A673 (cell line): Measurements from ENCODE around the gene LRRC74B. TPM values are rescaled to one million over a fixed set of nuclear protein-coding genes. Genes with fewer than 3 reads are reported as not detected.

Experiments used
- BruUV-seq: library from RNA; stranded (reverse); fragments of 400-500 nt; replicated peaks from 2 replicates; lab custom pipeline; 2021; lab: Mats Ljungman, UMichigan
- CTCF ChIA-PET: fragments of 300-600 bp; sonication (Branson Sonifier 250); formaldehyde crosslinking; loops from one replicate; lab custom pipeline; 2022; ENCODE audit warnings: antibody characterized with exemption; lab: Charles Lee
- POLR2A ChIA-PET: fragments of 300-600 bp; sonication (Branson Sonifier 250); formaldehyde crosslinking; loops from one replicate; lab custom pipeline; 2022; ENCODE audit warnings: antibody characterized with exemption; ENCODE audit not compliant: low non-redundant PET; lab: Charles Lee
- DNase-seq: peaks from one replicate; pipeline ENCODE4 v3.0.0-alpha.2; 2015; ENCODE audit warnings: low spot score
- H3K27ac ChIP-seq: fragments of 200-600 bp; sonication (generic); 2 replicates; pipeline ENCODE4 v1.5.1; 2016; ENCODE audit warnings: mixed run types, low read depth, mild to moderate bottlenecking, mixed read lengths, antibody characterized with exemption, low read length; ENCODE audit not compliant: poor library complexity, severe bottlenecking
- H3K27me3 ChIP-seq: fragments of 200-600 bp; sonication (generic); replicated peaks from 2 replicates; pipeline ENCODE4 v1.6.1; 2017; ENCODE audit warnings: mixed run types, low read depth, mild to moderate bottlenecking, mixed read lengths, antibody characterized with exemption, low read length; ENCODE audit not compliant: insufficient read depth, poor library complexity
- H3K36me3 ChIP-seq: fragments of 200-600 bp; sonication (generic); 2 replicates; pipeline ENCODE4 v1.6.1; 2016; ENCODE audit warnings: mixed run types, mild to moderate bottlenecking, mixed read lengths, antibody characterized with exemption, low read length; ENCODE audit not compliant: insufficient read depth, poor library complexity, severe bottlenecking
- H3K4me1 ChIP-seq: fragments of 200-600 bp; sonication (generic); 2 replicates; pipeline ENCODE4 v1.6.1; 2017; ENCODE audit warnings: mixed run types, mild to moderate bottlenecking, mixed read lengths, antibody characterized with exemption, low read length; ENCODE audit not compliant: insufficient read depth, poor library complexity, severe bottlenecking
- H3K4me3 ChIP-seq: fragments of 200-600 bp; sonication (generic); 2 replicates; pipeline ENCODE4 v1.5.1; 2016; ENCODE audit warnings: low read depth, mixed run types, mild to moderate bottlenecking, mixed read lengths, low read length; ENCODE audit not compliant: poor library complexity, severe bottlenecking
- H3K9me3 ChIP-seq: fragments of 200-600 bp; sonication (generic); 2 replicates; pipeline ENCODE4 v1.6.1; 2016; ENCODE audit warnings: mixed run types, low read depth, mild to moderate bottlenecking, mixed read lengths, antibody characterized with exemption, low read length; ENCODE audit not compliant: poor library complexity, severe bottlenecking
- CTCF ChIP-seq: fragments of 300-800, 200-600 bp; sonication (generic); conservative IDR thresholded peaks from 2 replicates; pipeline ENCODE4 v1.5.1; 2017; ENCODE audit warnings: low read depth, mild to moderate bottlenecking, antibody characterized with exemption, low read length, moderate library complexity, mixed read lengths
- EZH2 ChIP-seq: fragments of 200-600 bp; sonication (generic); IDR thresholded peaks from 2 replicates; pipeline ENCODE4 v1.6.1; 2017; ENCODE audit warnings: borderline replicate concordance, low read depth, mild to moderate bottlenecking, mixed read lengths, antibody characterized with exemption, low read length; ENCODE audit not compliant: poor library complexity, severe bottlenecking
- intact Hi-C: fragments of 100-400 bp; cut with micrococcal nuclease; formaldehyde crosslinking; loops from one replicate; pipeline ENCODE4 v1.10.0; 2022; ENCODE audit not compliant: unreplicated experiment
- total RNA-seq: library from RNA; stranded (reverse); gene quantifications from 2 replicates; pipeline ENCODE4 v1.2.3, GENCODE V29; 2021

Gene LRRC74B
- total RNA-seq, 1 experiment from 2014 or later, result not detected

GRCh38 chr22:21010426-21011113 lies 35.2 kb upstream of the LRRC74B start:
- CTCF ChIA-PET, result no interaction called here
- POLR2A ChIA-PET, result no interaction called here
- Histone ChIP-seq H3K4me3 (no peak overlapping the region), H3K27me3 (no peaks in the 10 kb centered on the region), H3K4me1 (peaks cover 18% of the 10 kb centered on the region), H3K36me3 (no peaks in the 10 kb centered on the region), H3K9me3 (no peaks in the 10 kb centered on the region), H3K27ac (no peak overlapping the region)
- DNase-seq, result no peak
- BruUV-seq, result no TSS peak
- intact Hi-C loops, result no loop called here
- TF ChIP-seq CTCF, result no peak

GRCh38 chr22:21012446-21013407 lies 33.0 kb upstream of the LRRC74B start:
- Histone ChIP-seq H3K4me3 (no peak overlapping the region), H3K36me3 (no peaks in the 10 kb centered on the region), H3K4me1 (peaks cover 18% of the 10 kb centered on the region), H3K27me3 (no peaks in the 10 kb centered on the region), H3K27ac (no peak overlapping the region), H3K9me3 (no peaks in the 10 kb centered on the region)
- ChIA-PET CTCF (no interaction called here), POLR2A (interaction anchor here (0.6 kb wide), 1 partner anchor 904 kb away, joined by 3 read pairs; no protein-coding TSS in a partner anchor)
- no peak for DNase-seq
- TF ChIP-seq CTCF (no peak), EZH2 (no peak)
- no TSS peak for BruUV-seq
- intact Hi-C loops, result no loop called here

- Histone ChIP-seq H3K4me1 (peaks cover 18% of the 10 kb centered on the region), H3K4me3 (peak overlapping the region; percentile 51), H3K36me3 (no peaks in the 10 kb centered on the region), H3K27ac (peak overlapping the region; percentile 32), H3K9me3 (no peaks in the 10 kb centered on the region), H3K27me3 (no peaks in the 10 kb centered on the region)
- intact Hi-C loops, result no loop called here
- TF ChIP-seq EZH2 (no peak), CTCF (no peak)
- BruUV-seq, result TSS peak; percentile 73
- no peak for DNase-seq
- ChIA-PET CTCF (no interaction called here), POLR2A (no interaction called here)
These were observed 32.0 kb upstream of the LRRC74B start for GRCh38 chr22:21013657-21014201.
